Ramos (cell line): Measurements from ENCODE around the gene KLC3.

Experiments used
- in situ Hi-C: fragments of 300-500 bp; cut with MboI; formaldehyde crosslinking; loops from one replicate; pipeline ENCODE4 v1.14.3; 2022; ENCODE audit warnings: low sequenced_read_pairs; ENCODE audit not compliant: unreplicated experiment

The KLC3 gene

DNA sequence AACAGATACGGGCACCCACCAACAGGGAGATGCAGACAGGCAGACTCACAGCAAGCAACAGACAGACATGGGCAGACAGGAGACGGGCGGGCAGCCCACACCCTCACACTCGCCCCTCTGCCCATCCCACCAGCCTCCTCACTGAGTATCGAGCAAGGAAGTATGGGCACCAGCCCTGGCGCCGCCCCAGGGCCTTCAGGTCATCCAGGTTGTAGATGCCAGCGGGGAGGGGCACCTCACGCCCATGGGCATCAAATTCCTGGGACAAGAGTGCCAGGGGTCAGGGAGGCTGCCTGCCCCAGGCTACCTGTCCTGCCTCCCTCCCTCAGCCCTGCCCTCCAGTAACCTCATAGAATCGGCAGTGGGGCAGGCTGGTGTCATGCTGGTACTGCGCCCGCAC lies 24.1 kb downstream of the KLC3 start:
- in situ Hi-C loops: no loop called here

GRCh38 chr19:45368127-45368526 lies 27.6 kb downstream of the KLC3 start:
- in situ Hi-C loops: no loop called here

DNA sequence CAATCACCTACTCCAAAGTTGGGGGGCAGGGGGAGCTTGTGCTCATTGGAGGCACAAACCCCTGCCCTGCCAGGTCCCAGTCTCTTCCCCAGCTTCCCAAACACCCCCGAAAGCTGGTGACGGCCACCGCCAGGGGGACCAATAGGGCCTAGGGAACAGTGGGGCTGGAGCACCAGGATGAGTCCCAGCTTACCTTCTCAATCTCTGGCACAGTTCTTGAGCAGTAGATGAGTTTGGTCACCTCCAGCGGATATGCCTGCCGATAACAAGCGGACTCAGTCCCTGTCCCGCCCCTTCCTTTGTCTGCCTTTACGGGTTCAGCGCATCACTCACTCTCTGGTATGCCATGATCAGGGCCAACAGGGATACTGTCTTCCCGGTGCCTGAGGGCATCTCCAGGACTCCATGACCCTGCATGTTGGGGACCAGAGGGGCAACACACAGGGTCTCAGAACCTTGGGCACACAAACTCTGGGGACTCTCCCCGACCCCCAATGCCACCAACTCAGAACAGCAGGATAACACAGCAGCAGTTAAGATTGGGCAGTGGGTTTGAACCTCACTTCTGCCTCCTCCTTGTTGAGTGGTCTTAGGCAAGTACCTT lies 28.3 kb downstream of the KLC3 start:
- in situ Hi-C loops: no loop called here

GRCh38 chr19:45370410-45371204 lies 30.1 kb downstream of the KLC3 start, which contains the start of gene ERCC2:
ERCC2 (minus strand) TSS chr19:45370573; CDS start chr19:45370540, 33 bp downstream.
- in situ Hi-C loops: no loop called here

DNA sequence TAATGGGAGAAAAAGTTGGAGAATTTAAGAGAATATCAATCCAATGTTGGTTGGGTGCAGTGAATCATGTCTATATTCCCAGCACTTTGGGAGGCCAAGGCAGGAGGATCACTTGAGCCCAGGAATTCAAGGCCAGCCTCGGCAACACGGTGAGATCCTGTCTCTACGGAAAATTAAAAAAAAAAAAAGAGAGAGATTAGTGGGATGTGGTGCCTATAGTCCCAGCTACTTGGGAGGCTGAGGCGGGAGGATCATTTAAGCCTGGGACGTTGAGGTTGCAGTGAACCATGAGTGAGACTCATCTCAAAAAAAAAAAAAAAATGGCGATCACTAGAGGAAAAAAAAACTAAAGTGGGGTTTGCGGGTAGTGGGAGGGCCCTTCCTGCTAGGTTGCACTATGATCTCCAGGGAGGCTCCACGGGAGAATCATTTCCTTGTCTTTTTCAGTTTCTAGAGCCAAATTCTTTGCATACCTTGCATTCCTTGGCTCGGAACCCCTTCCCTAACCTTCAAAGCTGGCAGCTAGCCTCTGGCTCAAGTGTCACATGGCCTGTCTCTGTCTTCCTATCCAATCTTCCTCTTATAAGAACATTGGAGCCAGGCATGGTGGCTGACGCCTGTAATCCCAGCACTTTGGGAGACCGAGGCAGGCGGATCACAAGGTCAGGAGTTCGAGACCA lies 35.6 kb downstream of the KLC3 start:
- in situ Hi-C loops: no loop called here

GRCh38 chr19:45380107-45380506 lies 39.6 kb downstream of the KLC3 start:
- in situ Hi-C loops: no loop called here

DNA sequence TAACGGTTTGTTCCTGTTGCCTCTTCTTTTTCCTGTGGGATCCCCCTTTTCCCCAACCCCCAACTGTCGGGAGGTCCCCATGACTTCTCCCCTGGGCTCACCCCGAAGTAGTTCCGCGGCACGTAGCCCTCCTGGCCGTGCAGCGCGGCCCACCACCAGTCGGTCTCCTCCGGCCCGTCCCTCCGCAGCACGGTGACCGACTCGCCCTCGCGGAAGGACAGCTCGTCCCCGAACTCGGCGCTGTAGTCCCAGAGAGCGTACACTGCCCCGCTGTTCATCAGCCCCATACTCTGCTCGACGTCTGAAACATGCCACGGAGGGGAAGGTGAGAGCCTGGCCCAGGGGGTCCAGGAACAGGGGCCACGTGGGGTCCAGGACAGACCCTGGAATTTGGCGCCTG lies 41.9 kb downstream of the KLC3 start:
- in situ Hi-C loops: no loop called here

- in situ Hi-C loops: no loop called here
Measured at GRCh38 chr19:45385392-45386221, 45.1 kb downstream of the KLC3 start.

GRCh38 chr19:45391346-45391745 lies 50.8 kb downstream of the KLC3 start:
- in situ Hi-C loops: no loop called here

GRCh38 chr19:45391871-45392665 lies 51.5 kb downstream of the KLC3 start:
- in situ Hi-C loops: no loop called here

DNA sequence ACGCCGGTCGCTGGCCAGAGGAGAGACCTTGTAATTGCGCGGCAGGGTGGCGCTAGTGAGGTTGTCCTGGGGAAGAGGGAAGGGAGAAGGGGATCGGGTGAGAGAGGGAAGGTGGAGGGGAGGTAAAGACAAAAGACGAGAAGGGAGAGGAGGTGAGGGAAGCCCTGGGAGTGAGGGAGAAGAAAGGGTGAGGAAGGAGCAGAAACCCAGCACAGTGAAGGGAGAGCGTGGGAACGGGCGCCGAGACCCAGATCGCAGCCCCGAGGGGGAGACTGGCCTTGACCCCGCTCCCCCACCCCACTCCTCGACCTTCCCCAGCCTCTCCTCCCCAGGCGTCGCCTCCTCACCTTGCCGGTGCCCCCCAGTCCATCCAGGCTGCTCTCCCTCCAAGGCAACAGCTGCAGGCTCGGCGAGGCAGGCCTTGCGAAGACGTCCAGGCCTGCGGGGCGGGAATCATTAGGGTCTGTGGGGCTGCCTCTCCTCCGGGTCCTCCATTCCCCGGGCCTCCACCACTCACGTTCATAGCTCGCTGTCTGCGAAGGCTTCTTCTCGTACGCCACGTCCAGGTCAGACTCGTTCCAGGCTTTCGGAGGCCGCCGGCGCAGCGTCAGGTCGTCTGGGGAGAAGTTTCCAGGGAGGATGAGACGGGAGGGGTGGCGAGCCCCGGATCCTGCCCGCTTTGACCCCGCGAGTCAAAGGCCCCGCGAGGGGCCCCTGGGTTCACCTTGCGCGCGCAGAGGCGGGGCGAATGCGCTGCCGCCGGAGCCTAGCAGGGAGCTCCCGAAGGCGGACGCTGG lies 55.5 kb downstream of the KLC3 start:
- in situ Hi-C loops: no loop called here

GRCh38 chr19:45400192-45400591 lies 59.6 kb downstream of the KLC3 start:
- in situ Hi-C loops: no loop called here
